Stimulated activated CD8-positive, alpha-beta memory T cell treated with anti-CD3 and anti-CD28 coated beads, Interleukin-4, amount 100 ng/mL, for 4 hours (primary cell): ENCODE measurements around the gene STEAP4.

Source experiments
- DNase-seq, 2 donors: peaks; one replicate each; pipeline ENCODE4 v3.0.0-alpha.2; 2020; ENCODE audit warnings: low read depth in 2 of 2, low spot score in 1 of 2

Gene STEAP4

GRCh38 chr7:88306590-88307048 lies at the start of gene STEAP4:
Gene STEAP4 (minus strand): TSS chr7:88306894. CDS start chr7:88284269, 22,625 bp downstream.
- DNase-seq: no peak

GRCh38 chr7:88355011-88355410 lies 48.3 kb upstream of the STEAP4 start:
- no peak for DNase-seq

- DNase-seq: no peak
These were observed 43.4 kb upstream of the STEAP4 start for GRCh38 chr7:88350118-88350517.

- DNase-seq: no peak
These were observed 40.8 kb upstream of the STEAP4 start for GRCh38 chr7:88347517-88347916.

GRCh38 chr7:88347090-88347489 lies 40.4 kb upstream of the STEAP4 start:
- no peak for DNase-seq

GRCh38 chr7:88346357-88346756 lies 39.7 kb upstream of the STEAP4 start:
- DNase-seq: no peak

- DNase-seq: no peak
These were observed 38.5 kb upstream of the STEAP4 start for GRCh38 chr7:88344956-88345832.

- DNase-seq: no peak
These were observed 37.6 kb upstream of the STEAP4 start for GRCh38 chr7:88344271-88344670.

GRCh38 chr7:88339195-88339922 lies 32.7 kb upstream of the STEAP4 start:
- no peak for DNase-seq

- DNase-seq: no peak
These were observed 31.8 kb upstream of the STEAP4 start for GRCh38 chr7:88338503-88338902.

GRCh38 chr7:88337572-88337971 lies 30.9 kb upstream of the STEAP4 start:
- no peak for DNase-seq

GRCh38 chr7:88331322-88331721 lies 24.6 kb upstream of the STEAP4 start:
- DNase-seq: no peak

GRCh38 chr7:88329532-88330463 lies 23.1 kb upstream of the STEAP4 start:
- no peak for DNase-seq

GRCh38 chr7:88328787-88329186 lies 22.1 kb upstream of the STEAP4 start:
- no peak for DNase-seq

- DNase-seq: no peak
These were observed 18.0 kb upstream of the STEAP4 start for GRCh38 chr7:88324699-88325098.

GRCh38 chr7:88322151-88322550 lies 15.5 kb upstream of the STEAP4 start:
- no peak for DNase-seq

GRCh38 chr7:88321694-88322093 lies 15.0 kb upstream of the STEAP4 start:
- no peak for DNase-seq

GRCh38 chr7:88318196-88318595 lies 11.5 kb upstream of the STEAP4 start:
- DNase-seq: no peak

GRCh38 chr7:88317422-88317821 lies 10.7 kb upstream of the STEAP4 start:
- no peak for DNase-seq

- no peak for DNase-seq
These were observed 9.8 kb upstream of the STEAP4 start for GRCh38 chr7:88316456-88316855.

- DNase-seq: no peak
These were observed 8.8 kb upstream of the STEAP4 start for GRCh38 chr7:88315522-88315921.
